DMS53 treated with DMSO at 0.1 percent for 48 hours (cell line): ENCODE results near the gene HSP90AA1.
"Not testable (repeated sequence)": the region's sequence is repeated elsewhere in the genome, so short reads cannot be mapped to it uniquely, and the experiment has no call there.

Source experiments
- DNase-seq: peaks from one replicate; lab custom pipeline; 2025; ENCODE audit not compliant: unreplicated experiment; lab: John Stamatoyannopoulos, UW

The HSP90AA1 gene

GRCh38 chr14:102074415-102074964, 12.4 kb downstream of the HSP90AA1 start:
- DNase-seq = no peak

GRCh38 chr14:102071283-102071998, 15.4 kb downstream of the HSP90AA1 start:
- no peak for DNase-seq

- DNase-seq = no peak
Measured at GRCh38 chr14:102066041-102066451, 20.8 kb downstream of the HSP90AA1 start.

- not testable (repeated sequence) for DNase-seq
Measured at GRCh38 chr14:102064590-102064989, 22.3 kb downstream of the HSP90AA1 start.

GRCh38 chr14:102063808-102064429, 22.9 kb downstream of the HSP90AA1 start:
- DNase-seq = no peak

- DNase-seq = peak; percentile 48
Measured at GRCh38 chr14:102063109-102063807, 23.6 kb downstream of the HSP90AA1 start.

GRCh38 chr14:102058961-102059360, 27.9 kb downstream of the HSP90AA1 start:
- DNase-seq = no peak

- DNase-seq = no peak
Measured at GRCh38 chr14:102058146-102058545, 28.7 kb downstream of the HSP90AA1 start.

- DNase-seq = no peak
Measured at GRCh38 chr14:102057480-102058114, 29.2 kb downstream of the HSP90AA1 start.

- no peak for DNase-seq
Measured at GRCh38 chr14:102056694-102057442, 30.0 kb downstream of the HSP90AA1 start.

GRCh38 chr14:102055181-102055901, 31.5 kb downstream of the HSP90AA1 start:
- DNase-seq = no peak

- DNase-seq = no peak
Measured at GRCh38 chr14:102052522-102052921, 34.3 kb downstream of the HSP90AA1 start.

- DNase-seq = no peak
Measured at GRCh38 chr14:102050625-102051024, 36.2 kb downstream of the HSP90AA1 start.

- DNase-seq = no peak
Measured at GRCh38 chr14:102050026-102050405, 36.8 kb downstream of the HSP90AA1 start.

GRCh38 chr14:102049258-102050025, 37.4 kb downstream of the HSP90AA1 start:
- DNase-seq = no peak

- no peak for DNase-seq
Measured at GRCh38 chr14:102047808-102048540, 38.9 kb downstream of the HSP90AA1 start.

GRCh38 chr14:102046337-102047278, 40.2 kb downstream of the HSP90AA1 start:
- no peak for DNase-seq
